HepG2 (cell line): ENCODE data around the gene SOBP. TPM values are rescaled to one million over a fixed set of nuclear protein-coding genes. Genes with fewer than 3 reads are reported as not detected.

ENCODE experiments used
- ATAC-seq: fragments of 200-7000 bp; cut with Tn5 transposase; 3 replicates; pipeline ENCODE4 v1.9.1; 2020; ENCODE audit warnings: mild to moderate bottlenecking, moderate library complexity
- BruUV-seq: library from RNA; stranded (reverse); fragments of 400-500 nt; replicated peaks from 2 replicates; lab custom pipeline; 2021; lab: Mats Ljungman, UMichigan
- CTCF ChIA-PET: fragments of 300-600 bp; formaldehyde crosslinking; extraction: SDS; loops from one replicate; lab custom pipeline; 2021; ENCODE audit warnings: low total read pairs, inconsistent platforms, low intra/inter-chr PET ratio; lab: Yijun Ruan, JAX
- POLR2A ChIA-PET: fragments of 350-600 bp; sonication (Branson Sonifier 250); formaldehyde crosslinking; loops from one replicate; lab custom pipeline; 2020; ENCODE audit warnings: antibody characterized with exemption, inconsistent platforms; lab: Yijun Ruan, JAX
- DNase-seq: peaks from one replicate; pipeline ENCODE4 v3.0.0-alpha.2; 2015; ENCODE audit warnings: low spot score
- FAIRE-seq: peaks from 3 replicates; lab custom pipeline; 2011; peaks lifted over from hg19 to GRCh38; lab: Jason Lieb, UNC
- H2AFZ ChIP-seq: one replicate; pipeline ENCODE4 v1.6.1; 2011; ENCODE audit warnings: low read length, inconsistent platforms
- H3K27ac ChIP-seq: fragments of 300-600 bp; 3 replicates; pipeline ENCODE4 v1.8.0; 2011; ENCODE audit warnings: mixed run types, mild to moderate bottlenecking, mixed read lengths, low read length, inconsistent platforms; ENCODE audit not compliant: insufficient read depth; ENCODE audit errors: extremely low read length
- H3K27me3 ChIP-seq, 2 experiments: fragments of 200-600 bp in 1 of 2; 2 replicates in 1 of 2; 3 replicates in 1 of 2; pipeline versions ENCODE4 v1.6.0 to v1.8.0; 2011; ENCODE audit warnings: low read length in 2 of 2, mild to moderate bottlenecking in 2 of 2, moderate library complexity in 2 of 2, inconsistent platforms in 1 of 2; ENCODE audit not compliant: insufficient read depth in 2 of 2, control insufficient read depth in 1 of 2
- H3K36me3 ChIP-seq, 2 experiments: fragments of 200-600 bp in 1 of 2; replicated peaks in 1 of 2; 2 replicates in 1 of 2; 3 replicates in 1 of 2; pipeline versions ENCODE4 v1.5.1 to v1.8.0; 2011; ENCODE audit warnings: low read length in 2 of 2, inconsistent platforms in 1 of 2; ENCODE audit not compliant: insufficient read depth in 2 of 2, control insufficient read depth in 1 of 2
- H3K4me1 ChIP-seq: 2 replicates; pipeline ENCODE4 v1.5.1; 2012; ENCODE audit warnings: low read length, inconsistent platforms; ENCODE audit not compliant: insufficient read depth
- H3K4me2 ChIP-seq: 2 replicates; pipeline ENCODE4 v1.6.0; 2011; ENCODE audit warnings: low read depth, low read length, inconsistent platforms
- H3K4me3 ChIP-seq, 3 experiments: fragments of 200-600 bp in 1 of 3; sonication (generic), shearing (Covaris generic) in 1 of 3; replicated peaks in 1 of 3; 2 replicates each; pipeline ENCODE4 v1.5.1; 2011 to 2016; ENCODE audit warnings: low read length in 3 of 3, inconsistent platforms in 2 of 3, low read depth in 2 of 3, mild to moderate bottlenecking in 2 of 3, control low read depth in 1 of 3, mixed read lengths in 1 of 3; ENCODE audit not compliant: insufficient read depth in 1 of 3
- H3K79me2 ChIP-seq: one replicate; pipeline ENCODE4 v1.6.1; 2011; ENCODE audit warnings: low read length, inconsistent platforms; ENCODE audit not compliant: insufficient read depth
- H3K9ac ChIP-seq: 2 replicates; pipeline ENCODE4 v1.6.0; 2011; ENCODE audit warnings: mild to moderate bottlenecking, low read depth, low read length, inconsistent platforms; ENCODE audit not compliant: insufficient read depth
- H3K9me3 ChIP-seq: 2 replicates; pipeline ENCODE4 v1.5.1; 2012; ENCODE audit warnings: mild to moderate bottlenecking, low read length
- H4K20me1 ChIP-seq: 2 replicates; pipeline ENCODE4 v1.6.0; 2011; ENCODE audit warnings: inconsistent platforms, mild to moderate bottlenecking, low read length, moderate library complexity; ENCODE audit not compliant: insufficient read depth
- ATF7 ChIP-seq, 2 experiments: fragments of 450-650 bp in 1 of 2; sonication (generic) in 1 of 2; formaldehyde crosslinking in 1 of 2; IDR thresholded peaks; 2 replicates each; pipeline versions ENCODE4 v1.4.0 to v1.6.1; 2016 to 2020; ENCODE audit warnings: antibody characterized with exemption in 1 of 2, mild to moderate bottlenecking in 1 of 2, missing genetic modification reagents in 1 of 2
- HNRNPK ChIP-seq: fragments of 200-400 bp; formaldehyde crosslinking; IDR thresholded peaks from 2 replicates; pipeline ENCODE4 v1.6.1; 2018; ENCODE audit warnings: low read length, low read depth, moderate library complexity, mild to moderate bottlenecking; ENCODE audit not compliant: poor library complexity, severe bottlenecking
- KMT2B ChIP-seq: IDR thresholded peaks from 2 replicates; pipeline ENCODE4 v1.6.1; 2016; ENCODE audit warnings: missing genetic modification reagents, missing compliant biosample characterization
- MXD3 ChIP-seq: IDR thresholded peaks from 2 replicates; pipeline ENCODE4 v1.6.1; 2016; ENCODE audit warnings: mild to moderate bottlenecking, missing biosample characterization, missing genetic modification reagents
- NFE2 ChIP-seq: sonication (generic); formaldehyde crosslinking; IDR thresholded peaks from 2 replicates; pipeline ENCODE4 v1.4.0; 2020; ENCODE audit warnings: missing genetic modification reagents
- PRDM10 ChIP-seq: sonication (generic); formaldehyde crosslinking; IDR thresholded peaks from 2 replicates; pipeline ENCODE4 v1.4.0; 2020; ENCODE audit warnings: low read depth, missing genetic modification reagents
- RXRB ChIP-seq: IDR thresholded peaks from 2 replicates; pipeline ENCODE4 v1.6.1; 2016; ENCODE audit warnings: borderline replicate concordance, missing genetic modification reagents, missing compliant biosample characterization
- TOPORS ChIP-seq: sonication (generic); formaldehyde crosslinking; IDR thresholded peaks from 2 replicates; pipeline ENCODE4 v1.8.0; 2023; ENCODE audit warnings: mild to moderate bottlenecking, missing genetic modification reagents
- ZFP90 ChIP-seq: sonication (generic); formaldehyde crosslinking; IDR thresholded peaks from 2 replicates; pipeline ENCODE4 v1.8.0; 2022; ENCODE audit warnings: missing genetic modification reagents, mild to moderate bottlenecking, inconsistent platforms, borderline replicate concordance
- ZFY ChIP-seq: sonication (generic); formaldehyde crosslinking; IDR thresholded peaks from 2 replicates; pipeline ENCODE4 v1.4.0; 2020; ENCODE audit warnings: missing genetic modification reagents
- ZNF136 ChIP-seq: sonication (generic); formaldehyde crosslinking; IDR thresholded peaks from 2 replicates; pipeline ENCODE4 v1.8.1; 2022; ENCODE audit warnings: low read depth, mild to moderate bottlenecking, moderate library complexity, missing genetic modification reagents
- ZNF280D ChIP-seq: sonication (generic); formaldehyde crosslinking; IDR thresholded peaks from 2 replicates; pipeline ENCODE4 v1.5.1; 2020; ENCODE audit warnings: mild to moderate bottlenecking, missing genetic modification reagents
- ZNF441 ChIP-seq: sonication (generic); formaldehyde crosslinking; IDR thresholded peaks from 2 replicates; pipeline ENCODE4 v1.7.0; 2021; ENCODE audit warnings: missing genetic modification reagents, borderline replicate concordance
- ZNF598 ChIP-seq: sonication (generic); formaldehyde crosslinking; IDR thresholded peaks from 2 replicates; pipeline ENCODE4 v1.5.1; 2020; ENCODE audit warnings: mild to moderate bottlenecking, missing genetic modification reagents, borderline replicate concordance
- ZNF850 ChIP-seq: sonication (generic); formaldehyde crosslinking; conservative IDR thresholded peaks from 2 replicates; pipeline ENCODE4 v1.9.0; 2021; ENCODE audit warnings: mild to moderate bottlenecking, missing genetic modification reagents
- WGBS: methylation state at CpG from one replicate; pipeline ENCODE4 v1.1.6; 2017; ENCODE audit warnings: low lambda C conversion rate; 5-methylcytosine and 5-hydroxymethylcytosine counted together
- in situ Hi-C: cut with HindIII; loops from 2 replicates; pipeline ENCODE4 v1.10.0; 2017; ENCODE audit warnings: low pct_unique_long_range_greater_than_20kb; ENCODE audit not compliant: extremely low pct_ligation_motif_present
- intact Hi-C: fragments of 100-400 bp; cut with micrococcal nuclease; formaldehyde crosslinking; loops from one replicate; pipeline ENCODE4 v1.10.0; 2022; ENCODE audit not compliant: unreplicated experiment
- polyA plus RNA-seq, 8 experiments: library from polyadenylated mRNA; depleted of rRNA in 3 of 8; stranded (reverse) in 7 of 8; unstranded in 1 of 8; fragments of >200 nt; fragmentation: Illumina TruSeq in 4 of 8; extraction: Trizol in 4 of 8; gene quantifications; 2 replicates each; pipeline versions ENCODE4 v1.2.1 to v1.2.3, GENCODE V29; 2011 to 2016; ENCODE audit warnings: low read depth in 4 of 8, missing spikeins in 1 of 8, mixed read lengths in 1 of 8; ENCODE audit not compliant: insufficient read depth in 1 of 8
- total RNA-seq, 5 experiments: library from RNA; depleted of rRNA; stranded (reverse); fragments of >200 nt; fragmentation: Illumina TruSeq; extraction: Trizol; gene quantifications; 2 replicates each; pipeline ENCODE4 v1.2.3, GENCODE V29; 2016; ENCODE audit warnings: low read depth in 1 of 5

SOBP gene
- total and polyA plus RNA-seq, 2 of the 13 experiments (the other 11 are each of a cell fraction or from before 2014, with no cell fraction given): 1.5 to 6.9 TPM

- CTCF ChIA-PET: no interaction called here
- no peaks in the 10 kb centered on the region for H4K20me1 ChIP-seq
- H3K4me3 ChIP-seq: peak within 1 kb of the TSS; percentile 90 to 98 (median 92)
- DNase-seq (peak; percentile 97), ATAC-seq (peak; percentile 95), FAIRE-seq (peak; percentile 96)
- in situ Hi-C loops: loop anchor here (10.0 kb wide), 1 partner anchor 145 kb away; no protein-coding TSS in a partner anchor
- POLR2A ChIA-PET: interaction anchor here (0.6 to 2.9 kb wide), 30 partner anchors 9 to 345 kb away, joined by 3 to 50 read pairs (median 4); partner anchors contain the start of genes BEND3 and SOBP
- no peaks in the 10 kb centered on the region for H3K9me3 ChIP-seq
- peak within 1 kb of the TSS; percentile 91 for H3K9ac ChIP-seq
- H2AFZ ChIP-seq: peak within 1 kb of the TSS; percentile 77
- peaks cover 57% of the 10 kb centered on the region for H3K4me1 ChIP-seq
- no TSS peak for BruUV-seq
- 0% methylated on average over 15 of the region's 46 CpGs for WGBS
- peak within 1 kb of the TSS; percentile 93 for H3K27ac ChIP-seq
- H3K27me3 ChIP-seq: no peaks in the 10 kb centered on the region; a peak in 1 of 5 replicates
- H3K36me3 ChIP-seq: no peaks in the 10 kb centered on the region
- H3K79me2 ChIP-seq: peaks cover 34% of the 10 kb centered on the region
- intact Hi-C loops: loop anchor here (1.0 kb wide), 2 partner anchors 31 to 141 kb away; partner anchors contain the start of gene SOBP
- H3K4me2 ChIP-seq: peak within 1 kb of the TSS; percentile 94
- TF ChIP-seq ZFY (peak; percentile 90), RXRB (CRISPR knock-in tag) (peak; percentile 76), ZFP90 (CRISPR knock-in tag) (0 out of 2 replicates have a peak, but pooled peaks have one; percentile 51), ZNF598 (CRISPR knock-in tag) (peak; percentile 19; the same call in 1 of the 2 replicates), NFE2 (CRISPR knock-in tag) (no peak), KMT2B (CRISPR knock-in tag) (peak; percentile 86), ATF7 (IDR thresholded peaks at IDR 0.05) (no peak), ATF7 (CRISPR knock-in tag; IDR thresholded peaks at IDR 0.05) (no peak), TOPORS (CRISPR knock-in tag) (peak; percentile 69; the same call in 1 of the 2 replicates), ZNF280D (CRISPR knock-in tag) (no peak; the same call in 1 of the 2 replicates), HNRNPK (no peak), ZNF850 (CRISPR knock-in tag) (0 out of 2 replicates have a peak, but pooled peaks have one; percentile 81), ZNF136 (0 out of 2 replicates have a peak, but pooled peaks have one; percentile 21), MXD3 (0 out of 2 replicates have a peak, but pooled peaks have one; percentile 62), ZNF441 (CRISPR knock-in tag) (peak; percentile 26; the same call in 1 of the 2 replicates), PRDM10 (peak; percentile 63; the same call in 1 of the 2 replicates)
These were observed 30.4 kb upstream of the SOBP start, which contains the start of gene PDSS2 for GRCh38 chr6:107459283-107460082. PDSS2 (minus strand) TSS chr6:107459564; CDS start chr6:107459285, 279 bp downstream.
